Activated naive CD4-positive, alpha-beta T cell treated with anti-CD3 and anti-CD28 coated beads, Interleukin-2, amount 10 ng/mL, durations not matched to agents 7 days and 5 days (primary cell): ENCODE results near the gene TFB2M.
A peak's percentile ranks its signal among the peaks of the same experiment; 100 is the strongest.
"Not testable (repeated sequence)": the region's sequence is repeated elsewhere in the genome, so short reads cannot be mapped to it uniquely, and the experiment has no call there.

Source experiments
- CTCF ChIA-PET: fragments of 350-600 bp; sonication (Branson Sonifier 250); formaldehyde crosslinking; loops from one replicate; lab custom pipeline; 2021; ENCODE audit warnings: antibody characterized with exemption; lab: Charles Lee
- DNase-seq: peaks from one replicate; pipeline ENCODE4 v3.0.0-alpha.2; 2020
- H3K27ac Mint-ChIP-seq: one replicate; pipeline ENCODE4 v1.8.0; 2021; ENCODE audit warnings: mild to moderate bottlenecking, moderate library complexity, mixed read lengths
- H3K27me3 Mint-ChIP-seq: one replicate; pipeline ENCODE4 v1.8.0; 2021; ENCODE audit warnings: mild to moderate bottlenecking, mixed read lengths
- H3K36me3 Mint-ChIP-seq: one replicate; pipeline ENCODE4 v1.8.0; 2021; ENCODE audit warnings: mixed read lengths
- H3K4me1 Mint-ChIP-seq: one replicate; pipeline ENCODE4 v1.8.0; 2021; ENCODE audit warnings: mixed read lengths
- H3K4me3 Mint-ChIP-seq: one replicate; pipeline ENCODE4 v1.8.0; 2021; ENCODE audit warnings: mild to moderate bottlenecking, moderate library complexity, mixed read lengths
- H3K9me3 Mint-ChIP-seq: one replicate; pipeline ENCODE4 v1.8.0; 2021; ENCODE audit warnings: mixed read lengths

The TFB2M gene

GRCh38 chr1:246566128-246566812, at the start of gene TFB2M, which contains the start of gene CNST:
Gene TFB2M, minus strand, starts transcription at chr1:246566261. Its CDS starts 123 bp downstream, at chr1:246566138.
Gene CNST, plus strand, starts transcription at chr1:246566456. Its CDS starts 25,107 bp downstream, at chr1:246591563.
- CTCF ChIA-PET: interaction anchor here (1.1 kb wide), 1 partner anchor 62 kb away, joined by 3 read pairs; no protein-coding TSS in a partner anchor
- no peaks in the 10 kb centered on the region for H3K27me3 Mint-ChIP-seq
- H3K36me3 Mint-ChIP-seq: peaks cover 18% of the 10 kb centered on the region
- peaks cover 56% of the 10 kb centered on the region for H3K4me1 Mint-ChIP-seq
- peaks cover under 1% of the 10 kb centered on the region for H3K9me3 Mint-ChIP-seq
- peak within 1 kb of the TSS; percentile 99 for H3K27ac Mint-ChIP-seq
- H3K4me3 Mint-ChIP-seq: peak within 1 kb of the TSS; percentile 98
- DNase-seq: peak; percentile 95

GRCh38 chr1:246613096-246613758, 47.2 kb upstream of the TFB2M start:
- H3K36me3 Mint-ChIP-seq: peaks cover 18% of the 10 kb centered on the region
- H3K9me3 Mint-ChIP-seq: no peaks in the 10 kb centered on the region
- no peak for DNase-seq
- H3K27me3 Mint-ChIP-seq: no peaks in the 10 kb centered on the region
- H3K4me1 Mint-ChIP-seq: peaks cover 30% of the 10 kb centered on the region
- no peak overlapping the region for H3K27ac Mint-ChIP-seq
- CTCF ChIA-PET: no interaction called here
- H3K4me3 Mint-ChIP-seq: no peak overlapping the region

DNA sequence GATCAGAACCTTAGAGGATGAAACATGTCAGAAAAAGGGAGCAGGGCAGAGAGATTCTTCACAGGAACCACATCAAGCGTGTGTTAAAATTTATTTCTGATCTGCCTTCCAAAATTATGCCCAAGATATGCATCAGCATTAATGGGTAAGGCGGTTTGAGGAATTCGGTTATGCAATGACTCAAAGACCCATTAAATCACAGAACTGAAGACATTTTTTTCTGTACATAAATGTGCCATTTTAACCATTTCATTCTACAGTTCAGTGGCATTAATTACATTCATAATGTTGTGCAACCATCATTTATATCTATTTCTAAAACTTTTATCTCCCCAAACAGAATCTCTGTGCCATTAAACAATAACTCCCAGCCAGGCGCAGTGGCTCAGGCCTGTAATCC, 43.6 kb upstream of the TFB2M start:
- H3K27ac Mint-ChIP-seq: no peak overlapping the region
- DNase-seq: no peak
- peaks cover 22% of the 10 kb centered on the region for H3K36me3 Mint-ChIP-seq
- peaks cover 2% of the 10 kb centered on the region for H3K9me3 Mint-ChIP-seq
- H3K4me1 Mint-ChIP-seq: peaks cover 34% of the 10 kb centered on the region
- H3K4me3 Mint-ChIP-seq: no peak overlapping the region
- no peaks in the 10 kb centered on the region for H3K27me3 Mint-ChIP-seq
- CTCF ChIA-PET: no interaction called here

- no peak for DNase-seq
- Mint-ChIP-seq H3K36me3 (peaks cover 24% of the 10 kb centered on the region), H3K27ac (no peak overlapping the region), H3K9me3 (peaks cover 2% of the 10 kb centered on the region), H3K27me3 (no peaks in the 10 kb centered on the region), H3K4me3 (no peak overlapping the region), H3K4me1 (peaks cover 34% of the 10 kb centered on the region)
- CTCF ChIA-PET: interaction anchor here (0.6 to 0.9 kb wide), 2 partner anchors 11 to 33 kb away, joined by 3 to 4 read pairs; no protein-coding TSS in a partner anchor
Measured at GRCh38 chr1:246608616-246609376, 42.7 kb upstream of the TFB2M start.

DNA sequence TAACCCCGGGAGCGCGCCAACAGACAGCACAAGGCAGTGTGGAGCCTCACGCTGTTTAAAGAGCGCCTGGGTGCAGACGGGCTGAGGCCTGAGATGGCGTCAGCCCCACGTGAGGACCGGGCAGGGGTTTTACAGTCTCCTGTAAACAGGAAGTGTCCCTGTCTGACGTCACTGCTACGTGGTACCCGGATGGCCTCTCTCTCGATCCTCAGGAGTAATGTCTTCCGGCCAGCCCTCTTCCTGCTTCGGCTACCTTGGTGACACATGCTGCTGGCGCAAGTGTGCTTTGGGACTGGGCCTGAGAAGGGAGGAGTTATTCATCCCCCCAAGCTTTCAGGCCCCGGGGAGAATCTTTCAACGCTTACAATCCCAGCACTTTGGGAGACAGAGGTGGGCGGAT, 41.4 kb upstream of the TFB2M start:
- Mint-ChIP-seq H3K9me3 (peaks cover 2% of the 10 kb centered on the region), H3K36me3 (peaks cover 31% of the 10 kb centered on the region), H3K4me3 (no peak overlapping the region), H3K27me3 (no peaks in the 10 kb centered on the region), H3K4me1 (peaks cover 39% of the 10 kb centered on the region), H3K27ac (no peak overlapping the region)
- CTCF ChIA-PET: no interaction called here
- no peak for DNase-seq

- Mint-ChIP-seq H3K36me3 (peaks cover 36% of the 10 kb centered on the region), H3K4me1 (peaks cover 43% of the 10 kb centered on the region)
- H3K27me3 Mint-ChIP-seq, H3K27ac Mint-ChIP-seq, H3K4me3 Mint-ChIP-seq, H3K9me3 Mint-ChIP-seq, CTCF ChIA-PET, DNase-seq: not testable (repeated sequence)
Measured at GRCh38 chr1:246605231-246605630, 39.2 kb upstream of the TFB2M start.

GRCh38 chr1:246602194-246602593, 36.1 kb upstream of the TFB2M start:
- H3K27ac Mint-ChIP-seq: peak overlapping the region; percentile 65
- peaks cover 22% of the 10 kb centered on the region for H3K4me1 Mint-ChIP-seq
- H3K9me3 Mint-ChIP-seq: peaks cover 2% of the 10 kb centered on the region
- no peak for DNase-seq
- no peaks in the 10 kb centered on the region for H3K27me3 Mint-ChIP-seq
- no peak overlapping the region for H3K4me3 Mint-ChIP-seq
- CTCF ChIA-PET: no interaction called here
- peaks cover 28% of the 10 kb centered on the region for H3K36me3 Mint-ChIP-seq

DNA sequence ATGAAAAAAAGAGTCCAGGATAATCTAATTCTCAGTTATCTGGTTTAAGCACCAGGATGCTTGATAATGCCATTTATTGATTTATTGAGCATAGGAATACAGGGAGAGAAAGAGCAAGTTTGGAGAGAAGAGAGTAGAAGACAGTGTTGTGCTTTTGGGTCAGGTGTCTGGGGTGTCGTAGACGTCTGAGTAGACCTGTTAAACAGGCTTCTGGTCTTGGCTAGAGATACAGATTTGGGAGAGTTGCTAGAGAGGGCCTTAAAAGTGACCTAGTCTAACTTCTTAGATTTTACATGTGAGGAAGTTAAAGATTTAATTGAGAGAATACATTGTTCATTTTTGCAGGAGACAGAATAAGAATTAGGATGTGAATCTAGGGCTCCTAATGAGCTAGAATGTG, 34.5 kb upstream of the TFB2M start:
- Mint-ChIP-seq H3K27ac (no peak overlapping the region), H3K36me3 (peaks cover 29% of the 10 kb centered on the region), H3K27me3 (no peaks in the 10 kb centered on the region), H3K4me3 (no peak overlapping the region), H3K9me3 (peaks cover 2% of the 10 kb centered on the region), H3K4me1 (peaks cover 22% of the 10 kb centered on the region)
- CTCF ChIA-PET: no interaction called here
- DNase-seq: no peak

DNA sequence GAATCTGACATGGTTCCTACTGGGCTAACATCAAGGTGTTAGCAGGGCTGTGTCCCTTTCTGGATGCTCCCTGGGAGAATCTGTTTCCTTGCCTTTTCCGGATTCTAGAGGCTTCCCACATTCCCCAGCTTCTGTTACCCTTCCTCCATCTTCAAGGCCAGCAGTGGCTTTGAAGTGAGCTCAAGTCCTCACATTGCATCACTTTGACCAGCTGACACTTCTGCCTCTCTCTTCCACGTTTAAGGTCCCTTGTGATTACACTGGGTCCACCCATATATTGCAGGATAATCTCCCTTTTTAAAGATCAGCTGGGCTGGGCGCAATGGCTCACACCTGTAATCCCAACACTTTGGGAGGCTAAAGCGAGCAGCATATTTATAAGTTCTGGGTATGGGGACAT, 33.3 kb upstream of the TFB2M start:
- no peak for DNase-seq
- Mint-ChIP-seq H3K4me1 (peaks cover 22% of the 10 kb centered on the region), H3K9me3 (no peaks in the 10 kb centered on the region), H3K36me3 (peaks cover 30% of the 10 kb centered on the region), H3K27me3 (no peaks in the 10 kb centered on the region), H3K27ac (no peak overlapping the region), H3K4me3 (no peak overlapping the region)
- CTCF ChIA-PET: no interaction called here

DNA sequence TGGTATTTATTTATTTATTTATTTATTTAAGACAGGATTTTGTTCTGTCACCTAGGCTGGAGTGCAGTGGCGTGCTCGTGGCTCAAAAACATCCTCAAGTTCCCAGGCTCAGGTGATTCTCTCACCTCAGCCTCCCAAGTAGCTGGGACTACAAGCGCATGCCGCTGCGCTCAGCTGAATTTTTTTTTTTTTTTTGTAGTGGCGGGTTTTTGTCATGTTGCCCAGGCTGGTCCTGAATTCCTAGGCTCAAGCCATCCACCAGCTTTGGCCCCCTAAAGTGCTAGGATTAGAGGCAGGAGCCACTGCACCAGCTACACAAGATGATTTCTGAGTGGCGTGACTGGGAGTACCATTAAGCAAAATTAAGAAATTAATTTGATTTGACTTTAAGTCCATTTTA, 31.9 kb upstream of the TFB2M start:
- CTCF ChIA-PET: interaction anchor here (0.9 kb wide), 1 partner anchor 11 kb away, joined by 3 read pairs; no protein-coding TSS in a partner anchor
- Mint-ChIP-seq H3K36me3 (peaks cover 27% of the 10 kb centered on the region), H3K27me3 (no peaks in the 10 kb centered on the region), H3K4me3 (no peak overlapping the region), H3K27ac (no peak overlapping the region), H3K9me3 (no peaks in the 10 kb centered on the region), H3K4me1 (peaks cover 17% of the 10 kb centered on the region)
- DNase-seq: no peak

GRCh38 chr1:246597340-246597739, 31.3 kb upstream of the TFB2M start:
- peaks cover 27% of the 10 kb centered on the region for H3K36me3 Mint-ChIP-seq
- H3K4me3 Mint-ChIP-seq: no peak overlapping the region
- no peaks in the 10 kb centered on the region for H3K27me3 Mint-ChIP-seq
- H3K27ac Mint-ChIP-seq: no peak overlapping the region
- no peak for DNase-seq
- CTCF ChIA-PET: no interaction called here
- no peaks in the 10 kb centered on the region for H3K9me3 Mint-ChIP-seq
- H3K4me1 Mint-ChIP-seq: peaks cover 13% of the 10 kb centered on the region

DNA sequence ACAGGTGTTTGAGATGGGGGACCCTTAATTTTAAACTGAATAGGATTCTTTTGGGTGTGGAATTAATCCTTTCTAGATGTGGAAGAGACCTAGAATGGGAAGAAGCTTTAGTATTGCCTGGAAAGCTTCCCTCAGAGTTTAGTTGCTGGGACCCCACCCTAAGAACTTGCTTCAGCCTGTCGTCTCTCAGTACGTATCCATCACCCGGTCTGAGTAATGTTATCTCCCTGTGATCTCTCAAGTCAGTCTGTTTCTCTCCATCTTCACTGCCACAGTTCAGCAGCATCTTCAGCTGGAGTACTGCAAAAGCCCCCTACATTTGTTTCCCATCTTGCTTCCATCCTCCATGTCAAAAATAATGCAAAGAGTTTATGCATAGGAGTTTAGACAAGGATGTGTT, 29.1 kb upstream of the TFB2M start:
- DNase-seq: no peak
- Mint-ChIP-seq H3K4me3 (no peak overlapping the region), H3K27ac (no peak overlapping the region), H3K9me3 (no peaks in the 10 kb centered on the region), H3K36me3 (peaks cover 34% of the 10 kb centered on the region), H3K27me3 (no peaks in the 10 kb centered on the region), H3K4me1 (peaks cover 9% of the 10 kb centered on the region)
- CTCF ChIA-PET: no interaction called here

DNA sequence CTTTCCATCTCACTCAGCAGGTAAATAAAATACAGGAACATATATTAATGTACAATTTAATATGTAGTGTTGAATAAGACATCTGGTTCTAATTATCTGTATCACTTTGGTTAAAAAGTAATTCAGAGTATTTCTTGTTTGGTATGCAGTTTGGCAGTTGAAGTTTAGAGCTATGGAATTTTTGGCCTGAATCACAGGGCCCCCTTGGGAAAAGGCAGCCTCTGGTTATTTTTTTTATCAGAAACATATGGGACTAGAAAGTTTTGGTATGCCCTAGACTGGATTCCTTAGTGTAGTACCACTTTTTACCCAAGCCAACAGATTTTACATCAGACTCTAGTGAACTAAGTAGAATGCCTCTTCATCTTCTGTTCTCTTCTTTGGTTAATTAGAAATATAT, 26.6 kb upstream of the TFB2M start:
- Mint-ChIP-seq H3K36me3 (peaks cover 41% of the 10 kb centered on the region), H3K9me3 (peaks cover 6% of the 10 kb centered on the region), H3K27me3 (no peaks in the 10 kb centered on the region), H3K4me1 (peaks cover 10% of the 10 kb centered on the region), H3K4me3 (no peak overlapping the region), H3K27ac (no peak overlapping the region)
- no peak for DNase-seq
- CTCF ChIA-PET: no interaction called here

- Mint-ChIP-seq H3K4me3 (no peak overlapping the region), H3K27me3 (no peaks in the 10 kb centered on the region), H3K4me1 (peaks cover 13% of the 10 kb centered on the region), H3K36me3 (peaks cover 36% of the 10 kb centered on the region), H3K27ac (no peak overlapping the region), H3K9me3 (peaks cover 6% of the 10 kb centered on the region)
- CTCF ChIA-PET: no interaction called here
- no peak for DNase-seq
Measured at GRCh38 chr1:246591958-246592357, 25.9 kb upstream of the TFB2M start.
